Endodermal cell (in vitro differentiated cells): ENCODE results near the gene FAM131A. TPM values are rescaled to one million over a fixed set of nuclear protein-coding genes. Genes with fewer than 3 reads are reported as not detected.
A peak's percentile ranks its signal among the peaks of the same experiment; 100 is the strongest.

Experiments
- DNase-seq: peaks from one replicate; pipeline ENCODE4 v3.0.0-alpha.2; 2017
- H3K27ac ChIP-seq: 2 replicates; pipeline ENCODE4 v1.5.1; 2013; ENCODE audit warnings: mild to moderate bottlenecking, low read depth, low read length, moderate library complexity
- H3K27me3 ChIP-seq: 2 replicates; pipeline ENCODE4 v1.6.1; 2013; ENCODE audit warnings: mild to moderate bottlenecking, low read length, moderate library complexity; ENCODE audit not compliant: insufficient read depth, control insufficient read depth, poor library complexity, severe bottlenecking
- H3K36me3 ChIP-seq: 2 replicates; pipeline ENCODE4 v1.7.0; 2013; ENCODE audit warnings: mild to moderate bottlenecking, low read length, moderate library complexity; ENCODE audit not compliant: control insufficient read depth, insufficient read depth
- H3K4me1 ChIP-seq: one replicate; pipeline ENCODE4 v1.7.0; 2013; ENCODE audit warnings: low read length; ENCODE audit not compliant: control insufficient read depth, insufficient read depth
- H3K4me3 ChIP-seq: 2 replicates; pipeline ENCODE4 v1.5.1; 2013; ENCODE audit warnings: mild to moderate bottlenecking, low read length, moderate library complexity
- H3K9ac ChIP-seq: 2 replicates; pipeline ENCODE4 v1.6.1; 2013; ENCODE audit warnings: mild to moderate bottlenecking, low read length, moderate library complexity; ENCODE audit not compliant: poor library complexity, severe bottlenecking; ENCODE audit errors: extremely low read depth
- H3K9me3 ChIP-seq: 2 replicates; pipeline ENCODE4 v1.6.1; 2013; ENCODE audit warnings: mild to moderate bottlenecking, low read length, moderate library complexity; ENCODE audit not compliant: control insufficient read depth
- H3K27ac Mint-ChIP-seq: 2 replicates; pipeline ENCODE4 v1.8.0; 2020; ENCODE audit warnings: mixed read lengths
- H3K27me3 Mint-ChIP-seq: 2 replicates; pipeline ENCODE4 v1.8.0; 2021; ENCODE audit warnings: mild to moderate bottlenecking, mixed read lengths; ENCODE audit not compliant: insufficient read depth
- H3K36me3 Mint-ChIP-seq: 2 replicates; pipeline ENCODE4 v1.8.0; 2020; ENCODE audit warnings: low read depth, mixed read lengths
- H3K4me1 Mint-ChIP-seq: 2 replicates; pipeline ENCODE4 v1.8.0; 2020; ENCODE audit warnings: mixed read lengths
- H3K4me3 Mint-ChIP-seq: 2 replicates; pipeline ENCODE4 v1.8.0; 2020; ENCODE audit warnings: mild to moderate bottlenecking, moderate library complexity, mixed read lengths
- H3K9me3 Mint-ChIP-seq: 2 replicates; pipeline ENCODE4 v1.8.0; 2020; ENCODE audit warnings: mild to moderate bottlenecking, mixed read lengths
- WGBS, 2 experiments: methylation state at CpG; one replicate each; pipeline versions ENCODE4 v1.1.5 to v1.1.7; 2013; ENCODE audit warnings: missing lambda C conversion rate in 2 of 2, mixed read lengths in 1 of 2; ENCODE audit not compliant: insufficient coverage in 1 of 2, insufficient read length in 1 of 2; 5-methylcytosine and 5-hydroxymethylcytosine counted together
- total RNA-seq, 2 donors: library from RNA; stranded (reverse); fragmentation: NEBNext Ultra II Directional in 1 of 2; extraction: Animal tissue kit (Norgen Biotek cat#: 25700) in 1 of 2; gene quantifications; 2 replicates in 1 of 2; 3 replicates in 1 of 2; pipeline ENCODE4 v1.2.1, GENCODE V29; 2021
- TF ChIP-seq, protein P1 (sequence below): fragments of 200-600 bp; sonication (generic); conservative IDR thresholded peaks from 2 replicates; pipeline ENCODE4 v1.5.0; 2021; ENCODE audit warnings: antibody characterized with exemption, mild to moderate bottlenecking

Gene FAM131A
- total RNA-seq, 2 donors from 2014 or later: 18.3 to 24.1 TPM

GRCh38 chr3:184299488-184300377 lies 37.7 kb upstream of the FAM131A start:
- peaks cover 48% of the 10 kb centered on the region for H3K36me3 ChIP-seq
- Mint-ChIP-seq H3K27ac (peak overlapping the region; percentile 88), H3K9me3 (no peaks in the 10 kb centered on the region), H3K4me1 (peaks cover 12% of the 10 kb centered on the region), H3K36me3 (peaks cover 51% of the 10 kb centered on the region), H3K27me3 (peaks cover 2% of the 10 kb centered on the region), H3K4me3 (peak overlapping the region; percentile 98)
- H3K9me3 ChIP-seq: no peaks in the 10 kb centered on the region
- TF ChIP-seq, protein P1, sequence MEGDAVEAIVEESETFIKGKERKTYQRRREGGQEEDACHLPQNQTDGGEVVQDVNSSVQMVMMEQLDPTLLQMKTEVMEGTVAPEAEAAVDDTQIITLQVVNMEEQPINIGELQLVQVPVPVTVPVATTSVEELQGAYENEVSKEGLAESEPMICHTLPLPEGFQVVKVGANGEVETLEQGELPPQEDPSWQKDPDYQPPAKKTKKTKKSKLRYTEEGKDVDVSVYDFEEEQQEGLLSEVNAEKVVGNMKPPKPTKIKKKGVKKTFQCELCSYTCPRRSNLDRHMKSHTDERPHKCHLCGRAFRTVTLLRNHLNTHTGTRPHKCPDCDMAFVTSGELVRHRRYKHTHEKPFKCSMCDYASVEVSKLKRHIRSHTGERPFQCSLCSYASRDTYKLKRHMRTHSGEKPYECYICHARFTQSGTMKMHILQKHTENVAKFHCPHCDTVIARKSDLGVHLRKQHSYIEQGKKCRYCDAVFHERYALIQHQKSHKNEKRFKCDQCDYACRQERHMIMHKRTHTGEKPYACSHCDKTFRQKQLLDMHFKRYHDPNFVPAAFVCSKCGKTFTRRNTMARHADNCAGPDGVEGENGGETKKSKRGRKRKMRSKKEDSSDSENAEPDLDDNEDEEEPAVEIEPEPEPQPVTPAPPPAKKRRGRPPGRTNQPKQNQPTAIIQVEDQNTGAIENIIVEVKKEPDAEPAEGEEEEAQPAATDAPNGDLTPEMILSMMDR: no peak
- WGBS, 2 experiments: 17 to 22% methylated on average over 18 to 29 of the region's 29 CpGs
- DNase-seq: no peak
- H3K9ac ChIP-seq: peak overlapping the region; percentile 80
- H3K27me3 ChIP-seq: peaks cover 3% of the 10 kb centered on the region
- H3K27ac ChIP-seq: peak overlapping the region; percentile 34
- H3K4me1 ChIP-seq: no peaks in the 10 kb centered on the region
- H3K4me3 ChIP-seq: peak overlapping the region; percentile 96

- H3K9ac ChIP-seq: peak overlapping the region; percentile 80
- peak overlapping the region; percentile 88 for H3K27ac Mint-ChIP-seq
- H3K4me1 ChIP-seq: no peaks in the 10 kb centered on the region
- peak overlapping the region; percentile 96 for H3K4me3 ChIP-seq
- TF ChIP-seq, protein P1: no peak
- H3K27me3 Mint-ChIP-seq: no peaks in the 10 kb centered on the region
- peak overlapping the region; percentile 98 for H3K4me3 Mint-ChIP-seq
- peaks cover 12% of the 10 kb centered on the region for H3K4me1 Mint-ChIP-seq
- peaks cover 56% of the 10 kb centered on the region for H3K36me3 Mint-ChIP-seq
- 88 to 94% methylated on average over 3 of the region's 3 CpGs for WGBS, 2 experiments
- no peaks in the 10 kb centered on the region for H3K27me3 ChIP-seq
- no peaks in the 10 kb centered on the region for H3K9me3 ChIP-seq
- H3K27ac ChIP-seq: no peak overlapping the region
- H3K36me3 ChIP-seq: peaks cover 54% of the 10 kb centered on the region
- no peak for DNase-seq
- no peaks in the 10 kb centered on the region for H3K9me3 Mint-ChIP-seq
Observed at GRCh38 chr3:184300378-184300720, 37.1 kb upstream of the FAM131A start.

GRCh38 chr3:184305577-184305976 lies 31.8 kb upstream of the FAM131A start:
- Mint-ChIP-seq H3K4me1 (peaks cover under 1% of the 10 kb centered on the region), H3K4me3 (no peak overlapping the region), H3K9me3 (no peaks in the 10 kb centered on the region), H3K36me3 (peaks cover 88% of the 10 kb centered on the region), H3K27ac (peak overlapping the region; percentile 53), H3K27me3 (no peaks in the 10 kb centered on the region)
- TF ChIP-seq, protein P1: peak; percentile 67
- H3K36me3 ChIP-seq: peaks cover 86% of the 10 kb centered on the region
- no peak overlapping the region for H3K4me3 ChIP-seq
- H3K4me1 ChIP-seq: no peaks in the 10 kb centered on the region
- no peaks in the 10 kb centered on the region for H3K9me3 ChIP-seq
- DNase-seq: no peak
- no peak overlapping the region for H3K27ac ChIP-seq
- no peaks in the 10 kb centered on the region for H3K27me3 ChIP-seq
- H3K9ac ChIP-seq: no peak overlapping the region
- 83 to 89% methylated on average over 1 of the region's 1 CpG for WGBS, 2 experiments
